ENCODE data around the gene DCAF15. TPM values are rescaled to one million over a fixed set of nuclear protein-coding genes. Genes with fewer than 3 reads are reported as not detected.
A peak's percentile ranks its signal among the peaks of the same experiment; 100 is the strongest.

The DCAF15 gene
- total RNA-seq, 3 donors from 2014 or later (not counting 1 experiment from before 2014, with no cell fraction given): 121 to 149 (median 124) TPM

DNA sequence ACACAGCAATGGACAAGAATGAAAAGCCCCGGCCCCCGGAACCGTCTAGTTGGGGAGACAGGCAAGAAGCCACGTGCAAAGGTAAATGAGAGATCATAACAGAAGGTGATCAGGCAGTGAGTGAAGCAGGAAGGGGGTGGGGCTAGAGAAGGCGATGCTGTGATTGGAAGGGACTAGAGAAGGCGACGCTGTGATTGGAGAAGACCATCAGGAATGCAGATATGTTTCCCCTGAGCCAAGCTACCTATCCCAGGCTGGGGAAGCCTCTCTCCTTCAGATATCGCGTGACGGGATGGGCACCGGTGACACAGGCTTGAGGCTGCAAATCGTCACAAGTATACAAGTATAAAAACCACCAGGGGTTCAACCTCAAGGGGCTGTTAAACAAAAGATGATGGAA is 21.8 kb downstream of the DCAF15 start:
- H3K4me1 Mint-ChIP-seq: peaks cover 0 to 17% of the 10 kb centered on the region in 2 donors
- H3K36me3 Mint-ChIP-seq: no peaks in the 10 kb centered on the region
- Histone ChIP-seq H3K4me1 (ENCODE audit: control insufficient read depth, insufficient read depth, low read length) (peaks cover 7% of the 10 kb centered on the region), H3K27ac (ENCODE audit: low read length) (no peak overlapping the region), H3K27me3 (ENCODE audit: control insufficient read depth, insufficient read depth, low read length) (no peaks in the 10 kb centered on the region), H3K4me3 (ENCODE audit: low read length) (no peak overlapping the region), H3K36me3 (ENCODE audit: control insufficient read depth, insufficient read depth, low read length) (peaks cover 19% of the 10 kb centered on the region), H3K9me3 (ENCODE audit: control insufficient read depth, insufficient read depth, low read length) (no peaks in the 10 kb centered on the region)
- no peaks in the 10 kb centered on the region for H3K27me3 Mint-ChIP-seq (ENCODE audit: low read depth in 2 of 2)
- DNase-seq: peak in 1 of 2 donors; percentile 73
- TF ChIP-seq, protein P1, sequence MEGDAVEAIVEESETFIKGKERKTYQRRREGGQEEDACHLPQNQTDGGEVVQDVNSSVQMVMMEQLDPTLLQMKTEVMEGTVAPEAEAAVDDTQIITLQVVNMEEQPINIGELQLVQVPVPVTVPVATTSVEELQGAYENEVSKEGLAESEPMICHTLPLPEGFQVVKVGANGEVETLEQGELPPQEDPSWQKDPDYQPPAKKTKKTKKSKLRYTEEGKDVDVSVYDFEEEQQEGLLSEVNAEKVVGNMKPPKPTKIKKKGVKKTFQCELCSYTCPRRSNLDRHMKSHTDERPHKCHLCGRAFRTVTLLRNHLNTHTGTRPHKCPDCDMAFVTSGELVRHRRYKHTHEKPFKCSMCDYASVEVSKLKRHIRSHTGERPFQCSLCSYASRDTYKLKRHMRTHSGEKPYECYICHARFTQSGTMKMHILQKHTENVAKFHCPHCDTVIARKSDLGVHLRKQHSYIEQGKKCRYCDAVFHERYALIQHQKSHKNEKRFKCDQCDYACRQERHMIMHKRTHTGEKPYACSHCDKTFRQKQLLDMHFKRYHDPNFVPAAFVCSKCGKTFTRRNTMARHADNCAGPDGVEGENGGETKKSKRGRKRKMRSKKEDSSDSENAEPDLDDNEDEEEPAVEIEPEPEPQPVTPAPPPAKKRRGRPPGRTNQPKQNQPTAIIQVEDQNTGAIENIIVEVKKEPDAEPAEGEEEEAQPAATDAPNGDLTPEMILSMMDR (IDR thresholded peaks at IDR 0.05): no peak
- H3K27ac Mint-ChIP-seq: no peak overlapping the region
- H3K4me3 Mint-ChIP-seq: no peak overlapping the region
- no peak for ATAC-seq
- 85% methylated on average over 12 of the region's 12 CpGs for WGBS (ENCODE audit: insufficient coverage)
- H3K9me3 Mint-ChIP-seq: no peaks in the 10 kb centered on the region
- intact Hi-C loops (cut with micrococcal nuclease): no loop called here

DNA sequence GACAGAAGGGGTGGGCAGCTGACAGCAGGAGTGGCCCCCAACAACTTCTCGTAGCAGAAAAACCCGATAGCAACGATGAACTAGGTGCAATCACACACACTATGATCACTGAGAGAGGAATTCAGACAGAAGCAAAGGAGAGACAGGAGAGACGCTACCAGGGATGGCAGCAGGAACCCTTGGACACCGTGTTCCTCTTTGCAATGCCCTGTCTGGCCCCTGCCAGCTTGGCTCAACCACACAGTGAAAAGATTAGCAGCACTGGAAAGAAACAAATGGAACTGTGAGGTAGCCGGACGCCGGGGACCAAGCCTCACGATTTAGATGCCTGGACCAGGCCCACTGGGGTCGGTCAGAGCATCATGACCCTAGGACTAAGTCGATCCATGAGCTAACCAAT is 23.6 kb downstream of the DCAF15 start:
- Histone ChIP-seq H3K4me1 (ENCODE audit: control insufficient read depth, insufficient read depth, low read length) (peaks cover 19% of the 10 kb centered on the region), H3K27me3 (ENCODE audit: control insufficient read depth, insufficient read depth, low read length) (no peaks in the 10 kb centered on the region), H3K9me3 (ENCODE audit: control insufficient read depth, insufficient read depth, low read length) (no peaks in the 10 kb centered on the region), H3K4me3 (ENCODE audit: low read length) (no peak overlapping the region), H3K27ac (ENCODE audit: low read length) (no peak overlapping the region), H3K36me3 (ENCODE audit: control insufficient read depth, insufficient read depth, low read length) (peaks cover 9% of the 10 kb centered on the region)
- WGBS (ENCODE audit: insufficient coverage): 95% methylated on average over 11 of the region's 11 CpGs
- intact Hi-C loops (cut with micrococcal nuclease): no loop called here
- Mint-ChIP-seq H3K4me1 (peaks cover 0 to 23% of the 10 kb centered on the region in 2 donors), H3K4me3 (no peak overlapping the region), H3K36me3 (no peaks in the 10 kb centered on the region), H3K9me3 (no peaks in the 10 kb centered on the region), H3K27ac (peak overlapping the region; percentile 45 to 57), H3K27me3 (ENCODE audit: low read depth in 2 of 2) (no peaks in the 10 kb centered on the region)
- DNase-seq: no peak
- ATAC-seq: no peak
- TF ChIP-seq, protein P1 (IDR thresholded peaks at IDR 0.05): no peak

DNA sequence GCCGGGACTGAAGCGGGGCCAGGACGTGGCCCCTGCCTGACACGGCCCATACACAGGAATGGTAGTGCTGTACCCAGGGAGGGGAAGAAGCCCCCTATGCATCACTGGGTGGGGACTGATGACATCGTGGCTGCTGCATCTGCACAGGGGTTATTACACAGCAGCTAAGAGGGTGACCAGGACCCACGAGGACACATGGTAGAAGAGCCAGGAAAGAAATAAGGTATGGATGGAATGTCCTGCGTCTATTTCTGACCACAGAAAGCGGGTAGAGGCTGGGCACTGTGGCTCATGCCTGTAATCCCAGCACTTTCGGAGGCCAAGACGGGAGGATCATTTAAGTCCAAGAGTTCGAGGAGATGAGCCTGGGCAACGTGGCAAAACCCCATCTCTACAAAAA is 24.1 kb downstream of the DCAF15 start:
- WGBS (ENCODE audit: insufficient coverage): 95% methylated on average over 11 of the region's 12 CpGs
- intact Hi-C loops (cut with micrococcal nuclease): no loop called here
- no peak for DNase-seq
- Histone ChIP-seq H3K27ac (ENCODE audit: low read length) (no peak overlapping the region), H3K9me3 (ENCODE audit: control insufficient read depth, insufficient read depth, low read length) (no peaks in the 10 kb centered on the region), H3K4me3 (ENCODE audit: low read length) (no peak overlapping the region), H3K4me1 (ENCODE audit: control insufficient read depth, insufficient read depth, low read length) (peaks cover 25% of the 10 kb centered on the region), H3K27me3 (ENCODE audit: control insufficient read depth, insufficient read depth, low read length) (no peaks in the 10 kb centered on the region), H3K36me3 (ENCODE audit: control insufficient read depth, insufficient read depth, low read length) (peaks cover 9% of the 10 kb centered on the region)
- no peak overlapping the region for H3K4me3 Mint-ChIP-seq
- H3K27ac Mint-ChIP-seq: peak overlapping the region; percentile 45 to 57
- H3K27me3 Mint-ChIP-seq (ENCODE audit: low read depth in 2 of 2): no peaks in the 10 kb centered on the region
- no peaks in the 10 kb centered on the region for H3K36me3 Mint-ChIP-seq
- no peaks in the 10 kb centered on the region for H3K9me3 Mint-ChIP-seq
- TF ChIP-seq, protein P1 (IDR thresholded peaks at IDR 0.05): no peak
- peaks cover 0 to 23% of the 10 kb centered on the region in 2 donors for H3K4me1 Mint-ChIP-seq
- ATAC-seq: no peak

DNA sequence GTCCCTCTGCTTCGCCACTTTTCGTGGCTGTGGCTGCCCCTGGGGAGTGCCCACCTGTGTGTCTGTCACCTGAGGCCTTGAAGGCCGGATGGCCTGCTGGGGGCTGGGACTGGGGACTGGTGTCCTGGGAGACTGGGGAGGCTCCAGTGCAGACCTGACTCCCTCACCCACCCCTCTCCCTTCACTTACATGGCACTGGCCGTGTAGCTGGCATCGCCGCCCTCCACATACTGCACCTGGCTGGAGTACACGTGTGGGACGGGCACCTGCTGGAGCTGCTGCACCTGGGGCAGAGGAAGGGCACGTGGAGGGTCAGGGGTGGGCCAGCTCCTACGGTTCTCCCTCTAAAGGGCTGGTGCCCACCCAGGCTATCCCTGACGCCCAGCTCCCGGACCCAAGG is 25.5 kb downstream of the DCAF15 start:
- TF ChIP-seq, protein P1 (IDR thresholded peaks at IDR 0.05): no peak
- Histone ChIP-seq H3K4me1 (ENCODE audit: control insufficient read depth, insufficient read depth, low read length) (peaks cover 32% of the 10 kb centered on the region), H3K27me3 (ENCODE audit: control insufficient read depth, insufficient read depth, low read length) (no peaks in the 10 kb centered on the region), H3K27ac (ENCODE audit: low read length) (no peak overlapping the region), H3K4me3 (ENCODE audit: low read length) (no peak overlapping the region), H3K36me3 (ENCODE audit: control insufficient read depth, insufficient read depth, low read length) (peaks cover 6% of the 10 kb centered on the region), H3K9me3 (ENCODE audit: control insufficient read depth, insufficient read depth, low read length) (no peaks in the 10 kb centered on the region)
- no peak for ATAC-seq
- Mint-ChIP-seq H3K4me1 (peaks cover 0 to 28% of the 10 kb centered on the region in 2 donors), H3K36me3 (no peaks in the 10 kb centered on the region), H3K27ac (peak overlapping the region in 1 of 2 donors; percentile 74), H3K4me3 (no peak overlapping the region), H3K27me3 (ENCODE audit: low read depth in 2 of 2) (no peaks in the 10 kb centered on the region), H3K9me3 (no peaks in the 10 kb centered on the region)
- intact Hi-C loops (cut with micrococcal nuclease): no loop called here
- DNase-seq: no peak
- WGBS (ENCODE audit: insufficient coverage): 95% methylated on average over 11 of the region's 12 CpGs
